ENCODE results near the gene C1QTNF1.

C1QTNF1 gene

DNA sequence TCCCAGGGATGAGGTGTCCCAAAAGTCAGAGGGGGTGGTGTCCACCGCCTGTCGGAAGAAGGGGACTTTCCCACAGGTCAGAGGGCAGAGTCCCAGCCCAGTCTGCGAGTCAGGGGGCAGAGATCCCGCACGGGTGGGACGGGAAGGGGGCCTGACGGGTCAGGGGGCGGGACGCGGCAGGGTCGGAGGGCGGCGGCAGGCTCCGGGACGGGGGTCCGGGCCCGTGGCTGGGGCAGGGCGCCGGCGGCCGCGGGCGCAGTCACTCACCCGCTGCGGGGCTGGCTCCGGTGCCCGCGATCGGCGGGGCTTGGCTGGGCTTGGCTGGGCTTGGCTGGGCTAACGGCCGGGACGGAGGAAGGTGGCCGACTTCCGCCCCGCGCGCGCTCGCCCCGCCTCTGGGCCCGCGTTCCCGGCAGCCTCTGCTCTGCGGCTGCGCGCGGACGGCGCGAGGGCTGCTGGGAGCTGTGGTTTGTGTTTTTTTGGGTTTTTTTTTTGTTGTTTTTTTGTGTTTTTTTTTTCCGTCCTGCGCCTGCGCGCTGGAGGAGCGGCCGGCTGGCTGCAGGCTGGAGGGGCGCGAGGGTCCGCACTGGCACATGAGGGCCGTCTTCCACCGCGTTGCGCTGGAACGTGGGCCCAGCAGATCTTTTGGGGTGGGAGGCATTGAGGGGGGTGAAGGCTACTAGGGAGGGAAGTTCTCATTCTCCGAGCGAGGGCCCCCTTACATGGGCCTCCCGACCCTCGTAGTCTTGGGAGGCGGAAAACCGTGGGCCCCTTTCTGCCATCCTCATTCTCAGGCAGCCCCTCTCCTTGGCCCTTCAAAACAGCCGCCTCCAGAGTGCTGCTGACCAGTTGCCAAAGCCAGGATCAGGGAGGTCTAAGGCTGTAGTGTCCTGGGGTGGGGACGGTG is 14.3 kb upstream of the C1QTNF1 start, which contains the start of gene CANT1:
Gene CANT1 (minus strand): TSS at position 368 of the 907 bp plus-strand sequence. CDS start 12,142 bp downstream, outside the sequence.
- CTCF ChIA-PET = interaction anchor here (1.4 kb wide), 1 partner anchor 36 kb away, joined by 3 read pairs; no protein-coding TSS in a partner anchor
- peak; percentile 7 for DNase-seq (ENCODE audit: low read depth, low spot score)
- TF ChIP-seq, protein P1, sequence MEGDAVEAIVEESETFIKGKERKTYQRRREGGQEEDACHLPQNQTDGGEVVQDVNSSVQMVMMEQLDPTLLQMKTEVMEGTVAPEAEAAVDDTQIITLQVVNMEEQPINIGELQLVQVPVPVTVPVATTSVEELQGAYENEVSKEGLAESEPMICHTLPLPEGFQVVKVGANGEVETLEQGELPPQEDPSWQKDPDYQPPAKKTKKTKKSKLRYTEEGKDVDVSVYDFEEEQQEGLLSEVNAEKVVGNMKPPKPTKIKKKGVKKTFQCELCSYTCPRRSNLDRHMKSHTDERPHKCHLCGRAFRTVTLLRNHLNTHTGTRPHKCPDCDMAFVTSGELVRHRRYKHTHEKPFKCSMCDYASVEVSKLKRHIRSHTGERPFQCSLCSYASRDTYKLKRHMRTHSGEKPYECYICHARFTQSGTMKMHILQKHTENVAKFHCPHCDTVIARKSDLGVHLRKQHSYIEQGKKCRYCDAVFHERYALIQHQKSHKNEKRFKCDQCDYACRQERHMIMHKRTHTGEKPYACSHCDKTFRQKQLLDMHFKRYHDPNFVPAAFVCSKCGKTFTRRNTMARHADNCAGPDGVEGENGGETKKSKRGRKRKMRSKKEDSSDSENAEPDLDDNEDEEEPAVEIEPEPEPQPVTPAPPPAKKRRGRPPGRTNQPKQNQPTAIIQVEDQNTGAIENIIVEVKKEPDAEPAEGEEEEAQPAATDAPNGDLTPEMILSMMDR (IDR thresholded peaks at IDR 0.05; ENCODE audit: insufficient read depth, low read length, missing control alignments) = no peak
- H3K4me3 ChIP-seq (ENCODE audit: low read depth, low read length) = peak within 1 kb of the TSS; percentile 99
- POLR2A ChIA-PET = interaction anchor here (0.7 kb wide), 1 partner anchor 18 kb away, joined by 3 read pairs; no protein-coding TSS in a partner anchor

DNA sequence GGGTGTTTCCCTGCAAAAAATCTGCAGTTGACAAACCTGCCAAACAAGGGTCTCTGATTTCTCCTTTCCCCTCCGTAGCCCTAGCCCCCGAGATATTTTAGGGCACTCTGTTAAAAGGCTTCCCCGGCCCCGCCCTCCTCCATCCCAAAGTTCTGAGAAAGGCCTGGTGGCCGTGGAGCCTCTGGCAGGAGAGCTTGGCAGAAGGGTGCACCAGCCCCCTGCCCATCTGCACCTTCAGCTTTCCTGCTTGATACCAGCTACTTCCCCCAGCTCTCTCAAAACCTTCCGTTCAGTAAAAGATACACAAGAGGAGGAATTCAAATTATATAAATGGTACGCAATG is 13.7 kb upstream of the C1QTNF1 start:
- peak overlapping the region; percentile 99 for H3K4me3 ChIP-seq (ENCODE audit: low read depth, low read length)
- TF ChIP-seq, protein P1 (IDR thresholded peaks at IDR 0.05; ENCODE audit: insufficient read depth, low read length, missing control alignments) = no peak
- DNase-seq (ENCODE audit: low read depth, low spot score) = no peak
- CTCF ChIA-PET = interaction anchor here (1.4 kb wide), 1 partner anchor 35 kb away, joined by 3 read pairs; no protein-coding TSS in a partner anchor
- POLR2A ChIA-PET = interaction anchor here (0.7 kb wide), 1 partner anchor 19 kb away, joined by 3 read pairs; no protein-coding TSS in a partner anchor

DNA sequence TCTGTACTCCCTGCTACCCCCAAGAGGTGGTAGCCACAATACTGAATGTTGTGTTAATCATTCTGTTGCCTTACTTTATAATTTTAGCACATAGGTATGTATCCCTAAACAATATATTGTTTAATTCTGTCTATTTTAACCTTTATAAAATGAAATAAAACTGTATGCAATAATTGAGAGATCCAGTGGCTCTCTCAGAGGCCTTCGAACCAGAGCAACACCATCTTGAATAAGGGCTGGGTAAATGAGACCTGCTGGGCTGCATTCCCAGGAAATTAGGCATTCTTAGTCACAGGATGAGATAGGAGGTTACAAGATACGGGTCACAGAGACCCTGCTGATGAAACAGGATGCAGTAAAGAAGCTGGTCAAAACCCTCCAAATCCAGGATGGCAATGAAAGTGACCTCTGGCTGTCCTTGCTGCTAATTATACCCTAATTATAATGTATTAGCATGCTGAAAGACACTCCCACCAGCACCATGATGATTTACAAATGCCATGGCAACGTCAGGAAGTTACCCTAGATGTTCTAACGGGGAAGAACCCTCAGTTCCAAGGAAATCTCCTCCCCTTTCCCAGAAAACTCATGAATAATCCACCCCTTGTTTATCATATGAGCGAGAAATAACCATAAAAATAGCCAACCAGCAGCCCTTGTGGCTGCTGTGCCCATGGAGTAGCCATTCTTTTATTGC is 12.4 kb upstream of the C1QTNF1 start:
- TF ChIP-seq, protein P1 (IDR thresholded peaks at IDR 0.05; ENCODE audit: insufficient read depth, low read length, missing control alignments) = no peak
- no peak overlapping the region for H3K4me3 ChIP-seq (ENCODE audit: low read depth, low read length)
- ChIA-PET POLR2A (no interaction called here), CTCF (interaction anchor here (1.5 kb wide), 1 partner anchor 71 kb away, joined by 4 read pairs; no protein-coding TSS in a partner anchor)
- no peak for DNase-seq (ENCODE audit: low read depth, low spot score)

DNA sequence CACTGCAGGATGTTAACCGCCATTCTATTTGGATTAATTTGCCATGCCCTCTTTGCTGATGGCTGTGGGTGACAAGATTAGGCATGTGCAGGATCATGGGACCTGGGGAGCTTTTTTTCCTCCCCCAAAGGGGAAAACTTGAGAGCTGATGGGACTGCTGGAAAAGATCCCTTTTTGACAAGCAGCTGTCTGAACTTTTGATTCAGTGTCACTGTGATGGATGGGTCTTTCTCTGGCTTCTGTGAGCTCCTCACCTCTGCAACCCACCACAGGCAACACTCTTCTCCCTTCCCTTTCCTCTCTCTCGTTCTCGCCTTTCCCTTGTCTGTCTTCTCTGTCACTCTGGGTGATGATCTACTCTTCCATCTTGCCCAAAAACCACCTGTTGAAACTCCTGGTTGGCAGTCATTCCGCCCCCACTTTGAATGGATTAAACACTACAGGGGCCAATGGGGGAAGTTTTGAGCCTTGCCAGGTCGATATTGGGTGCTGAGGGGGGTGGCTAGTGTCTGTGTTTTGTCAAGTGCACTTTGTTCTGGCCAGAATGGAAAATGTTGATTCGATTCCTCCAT is 11.3 kb upstream of the C1QTNF1 start:
- TF ChIP-seq, protein P1 (IDR thresholded peaks at IDR 0.05; ENCODE audit: insufficient read depth, low read length, missing control alignments) = no peak
- ChIA-PET POLR2A (no interaction called here), CTCF (interaction anchor here (1.5 to 11.5 kb wide), 3 partner anchors 23 to 70 kb away, joined by 4 to 160 read pairs (median 22); no protein-coding TSS in a partner anchor)

DNA sequence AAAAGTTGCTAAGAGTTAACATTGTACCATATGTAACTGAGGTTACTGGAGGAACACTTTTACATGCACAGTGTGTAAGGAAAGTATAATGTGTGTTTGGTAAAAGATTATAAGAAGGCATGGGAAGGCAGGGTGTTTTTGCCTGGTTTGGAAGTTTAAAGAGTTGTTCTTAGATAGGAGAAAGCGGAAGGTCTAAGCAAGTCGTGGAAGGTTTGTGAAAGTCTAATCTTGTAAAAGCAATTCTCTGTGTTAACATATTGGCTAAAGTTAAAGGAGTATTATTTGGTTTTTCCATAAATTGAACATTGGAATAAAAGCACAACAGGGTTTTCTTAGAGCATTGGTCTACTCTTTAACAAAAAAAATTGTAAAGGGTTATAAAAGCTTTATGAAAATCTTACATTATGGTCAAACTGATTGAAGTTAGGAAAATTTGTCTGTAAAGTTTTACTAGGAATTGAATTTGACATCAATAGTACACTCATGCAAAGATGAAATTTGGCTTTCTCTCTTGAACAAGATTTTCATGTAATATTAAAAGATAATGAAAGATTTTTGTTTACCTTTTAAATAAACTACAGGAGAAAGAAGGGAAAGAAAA is 9.7 kb upstream of the C1QTNF1 start:
- no peak for DNase-seq (ENCODE audit: low read depth, low spot score)
- ChIA-PET POLR2A (no interaction called here), CTCF (interaction anchor here (0.6 to 11.5 kb wide), 7 partner anchors 9 to 377 kb away, joined by 3 to 160 read pairs (median 6); no protein-coding TSS in a partner anchor)
- H3K4me3 ChIP-seq (ENCODE audit: low read depth, low read length) = no peak overlapping the region
- TF ChIP-seq, protein P1 (IDR thresholded peaks at IDR 0.05; ENCODE audit: insufficient read depth, low read length, missing control alignments) = no peak

More for the DNA sequence above, 11.3 kb upstream of the C1QTNF1 start:
- no peak overlapping the region for H3K4me3 ChIP-seq (ENCODE audit: low read depth, low read length)
- DNase-seq (ENCODE audit: low read depth, low spot score) = no peak
